Inflammatory macrophage treated with lipopolysaccharide for 1 hour (primary cell): ENCODE data around the gene SPATA33.
"Not testable (repeated sequence)": the region's sequence is repeated elsewhere in the genome, so short reads cannot be mapped to it uniquely, and the experiment has no call there.

Experiments
- DNase-seq, 2 donors: peaks; one replicate each; pipeline ENCODE4 v3.0.0-alpha.2; 2020 to 2022

Gene SPATA33

DNA sequence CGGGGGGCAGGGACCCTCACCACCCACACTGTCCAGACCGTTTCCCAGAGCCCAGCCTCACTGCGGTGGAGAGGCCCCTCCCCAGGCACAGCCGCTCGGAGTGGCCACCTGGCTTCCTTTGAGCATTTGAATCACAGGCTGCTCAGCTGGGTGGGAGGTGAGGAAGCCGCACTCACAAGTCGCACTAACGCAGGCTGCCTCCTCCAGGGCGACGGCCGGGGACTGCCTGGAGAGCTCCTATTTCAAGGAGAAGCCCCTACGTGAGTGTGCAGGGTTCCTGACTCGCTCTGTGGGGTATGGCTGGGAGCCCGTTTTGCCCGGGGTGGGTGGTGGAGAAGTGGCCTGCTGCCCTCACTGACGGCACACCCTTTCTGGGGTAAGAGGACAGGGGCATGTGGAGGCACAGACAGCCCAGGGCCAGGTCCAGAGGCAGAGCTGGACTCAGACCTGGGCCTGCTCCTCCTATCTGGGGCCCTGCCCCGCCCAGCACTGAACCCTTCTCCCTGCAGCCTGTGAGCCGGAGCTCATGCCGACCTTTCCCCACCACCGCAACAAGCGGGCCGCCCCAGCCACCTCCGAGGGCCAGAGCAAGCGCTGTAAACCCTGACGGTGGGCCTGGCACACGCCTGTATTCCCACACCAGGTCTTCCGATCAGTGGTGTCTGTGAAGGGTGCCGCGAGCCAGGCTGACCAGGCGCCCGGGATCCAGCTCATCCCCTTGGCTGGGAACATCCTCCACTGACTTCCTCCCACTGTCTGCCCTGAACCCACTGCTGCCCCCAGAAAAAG lies 37.6 kb downstream of the SPATA33 start:
- DNase-seq: no peak

DNA sequence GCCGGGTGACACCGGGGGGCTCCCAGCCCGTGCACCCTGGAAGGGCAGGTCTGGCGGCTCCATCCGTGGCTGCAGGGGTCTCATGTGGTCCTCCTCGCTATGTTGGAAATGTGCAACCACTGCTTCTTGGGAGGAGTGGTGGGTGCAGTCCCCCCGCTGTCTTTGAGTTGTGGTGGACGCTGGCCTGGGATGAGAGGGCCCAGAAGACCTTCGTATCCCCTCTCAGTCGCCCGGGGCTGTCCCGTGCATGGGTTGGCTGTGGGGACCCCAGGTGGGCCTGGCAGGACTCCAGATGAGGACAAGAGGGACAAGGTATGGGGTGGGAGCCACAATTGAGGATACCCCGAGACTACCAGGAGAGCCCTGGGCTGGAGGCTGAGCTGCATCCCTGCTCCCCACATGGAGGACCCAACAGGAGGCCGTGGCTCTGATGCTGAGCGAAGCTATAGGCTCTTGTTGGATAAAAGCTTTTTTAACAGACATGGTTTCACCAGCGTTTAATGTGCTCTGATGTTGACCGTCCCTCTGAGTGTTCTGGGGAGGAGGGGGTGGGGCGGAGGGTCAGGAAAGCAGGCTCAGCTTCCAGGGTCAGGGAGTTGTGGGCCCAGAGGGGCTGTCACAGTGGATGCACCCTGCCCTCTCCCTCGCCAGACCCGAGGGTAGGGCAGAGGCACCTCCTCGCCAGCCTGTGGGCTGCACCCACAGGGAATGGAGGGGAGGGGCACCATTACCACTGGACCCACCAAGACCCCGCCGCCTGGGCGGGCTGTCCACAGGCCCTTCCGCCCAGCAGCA lies 38.4 kb downstream of the SPATA33 start:
- no peak for DNase-seq

DNA sequence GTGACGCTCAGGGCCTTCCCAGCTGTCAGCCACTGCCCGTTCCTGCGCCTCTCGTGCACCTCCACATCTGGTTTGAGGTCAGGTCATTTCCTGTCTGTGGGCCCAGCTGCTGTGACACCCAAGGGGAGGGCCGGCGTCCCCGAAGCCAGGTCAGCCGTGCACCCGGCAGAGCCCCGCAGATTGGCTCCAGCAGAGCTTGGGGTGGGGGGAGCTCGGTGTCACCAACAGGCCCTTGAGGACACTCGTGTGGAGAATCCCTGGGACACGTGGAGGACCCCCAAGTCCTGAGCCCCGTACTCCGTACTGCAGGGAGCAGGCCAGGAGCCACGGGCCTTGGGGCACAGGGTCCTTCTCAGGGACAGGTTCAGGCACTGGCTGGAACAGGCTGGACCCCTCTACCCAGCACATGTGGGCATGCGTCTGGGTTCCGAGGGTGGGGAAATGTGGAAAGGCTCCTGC lies 39.1 kb downstream of the SPATA33 start:
- no peak for DNase-seq

DNA sequence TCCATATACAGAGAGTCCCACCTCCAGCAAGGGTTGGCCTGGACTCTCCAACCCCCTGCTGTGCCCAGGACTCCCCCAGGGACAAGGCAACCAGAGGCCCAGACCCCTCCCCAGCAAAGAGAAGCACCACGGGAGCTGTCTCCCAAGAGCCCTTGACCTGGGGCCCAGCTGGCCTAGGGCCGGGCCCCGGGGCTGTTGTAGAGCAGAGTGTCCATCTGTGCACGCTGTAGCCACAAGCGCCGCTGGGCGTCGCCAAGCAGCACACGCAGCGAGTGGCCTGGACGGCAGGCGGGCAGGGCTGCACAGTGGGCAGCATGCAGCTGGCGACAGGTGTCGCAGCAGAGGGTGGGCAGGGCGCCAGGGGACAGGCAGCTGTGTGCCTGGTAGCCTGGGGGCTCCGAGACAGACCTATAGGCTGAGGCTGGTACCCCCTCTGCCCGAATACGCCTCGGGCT lies 39.6 kb downstream of the SPATA33 start:
- no peak for DNase-seq

DNA sequence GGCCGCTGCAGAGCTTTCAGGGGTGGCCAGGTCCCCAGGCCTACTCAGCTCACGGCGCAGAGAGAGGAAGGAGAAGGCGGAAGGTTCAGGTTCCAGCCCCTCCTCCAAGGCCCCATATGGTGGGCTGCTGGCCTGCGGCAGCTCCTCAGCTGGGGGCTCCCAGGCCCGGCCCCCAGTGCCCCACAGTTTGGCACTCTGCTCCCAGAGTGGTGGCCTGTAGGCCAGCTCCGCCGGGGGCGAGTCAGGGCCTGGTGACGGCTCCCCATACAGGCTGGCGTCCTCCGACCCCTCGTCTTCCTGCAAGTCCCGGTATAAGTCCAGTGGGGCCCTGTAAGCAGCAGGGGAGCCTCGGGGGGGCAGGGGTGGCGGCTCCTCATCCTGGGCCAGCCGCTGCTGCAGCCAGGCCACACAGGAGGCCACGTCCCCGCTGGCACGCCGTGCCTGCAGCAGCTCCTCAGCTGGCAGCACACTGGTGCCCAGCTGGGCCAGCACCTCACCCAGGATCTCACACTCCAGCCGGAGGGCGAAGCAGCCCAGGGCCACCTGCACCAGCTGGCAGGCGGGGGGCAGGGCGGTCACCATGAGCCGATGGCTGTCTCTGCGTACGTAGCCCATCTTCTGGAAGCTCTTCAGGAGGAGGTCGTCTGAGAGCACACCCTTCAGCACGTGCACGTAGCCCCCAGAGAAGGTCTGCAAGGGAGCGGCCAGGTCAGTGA lies 40.1 kb downstream of the SPATA33 start:
- DNase-seq: no peak

DNA sequence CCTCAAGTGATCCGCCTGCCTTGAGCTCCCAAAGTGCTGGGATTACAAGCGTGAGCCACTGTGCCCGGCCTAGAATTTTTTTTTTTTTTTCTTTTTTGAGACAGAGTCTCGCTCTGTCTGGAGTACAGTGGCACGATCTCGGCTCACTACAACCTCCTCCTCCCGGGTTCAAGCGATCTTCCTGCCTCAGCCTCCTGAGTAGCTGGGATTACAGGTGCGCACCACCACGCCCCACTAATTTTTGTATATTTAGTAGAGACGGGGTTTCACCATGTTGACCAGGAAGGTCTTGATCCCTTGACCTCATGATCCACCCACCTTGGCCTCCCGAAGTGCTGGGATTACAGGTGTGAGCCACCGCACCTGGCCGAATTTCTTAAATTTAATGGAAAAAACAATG lies 41.1 kb downstream of the SPATA33 start:
- DNase-seq: not testable (repeated sequence)

DNA sequence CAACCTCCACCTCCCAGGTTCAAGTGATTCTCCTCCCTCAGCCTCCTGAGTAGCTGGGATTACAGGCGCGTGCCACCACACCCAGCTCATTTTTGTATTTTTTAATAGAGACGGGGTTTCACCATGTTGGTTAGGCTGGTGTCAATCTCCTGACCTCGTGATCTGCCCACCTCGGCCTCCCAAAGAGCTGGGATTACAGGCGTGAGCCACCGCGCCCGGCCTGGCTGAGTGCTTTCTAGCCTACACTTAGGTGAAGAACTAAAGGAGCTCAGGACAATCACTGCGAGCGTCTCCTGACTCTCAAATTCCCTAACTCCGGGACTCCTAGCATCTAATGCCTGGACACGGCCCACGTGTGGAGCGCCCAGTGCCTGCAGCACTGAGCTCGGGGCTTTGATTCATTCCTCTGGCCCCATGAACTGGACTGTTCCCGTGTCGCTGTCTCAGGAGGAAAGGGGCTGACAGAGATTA lies 42.0 kb downstream of the SPATA33 start:
- DNase-seq: not testable (repeated sequence)

DNA sequence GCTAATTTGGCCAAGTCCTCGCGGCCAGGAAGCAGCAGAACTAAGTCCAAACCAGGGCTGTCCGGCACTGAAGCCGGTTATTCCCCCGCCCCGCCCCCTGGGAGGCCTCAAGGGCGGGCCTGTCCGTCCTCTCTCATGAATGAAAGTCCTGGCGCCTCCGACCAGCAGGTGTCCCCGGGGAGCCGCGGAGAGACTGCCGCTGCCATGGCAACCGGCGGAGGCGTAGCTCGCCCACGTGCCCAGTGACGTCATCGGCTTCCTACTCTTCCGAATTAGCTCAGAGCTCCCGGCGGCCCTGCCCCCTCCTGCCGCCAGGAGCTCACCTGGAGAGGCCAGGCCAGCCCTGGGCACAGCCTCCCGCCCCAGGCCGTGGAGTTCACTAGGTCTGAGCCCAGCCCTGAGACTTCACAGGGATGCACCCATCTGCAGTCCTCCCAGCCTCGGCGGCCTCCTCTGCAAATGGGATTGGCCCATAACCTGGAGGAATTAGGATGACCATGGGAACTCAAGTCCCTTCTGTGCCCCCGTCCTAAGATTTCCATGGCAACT lies 42.5 kb downstream of the SPATA33 start:
- DNase-seq: peak; percentile 97 to 100

DNA sequence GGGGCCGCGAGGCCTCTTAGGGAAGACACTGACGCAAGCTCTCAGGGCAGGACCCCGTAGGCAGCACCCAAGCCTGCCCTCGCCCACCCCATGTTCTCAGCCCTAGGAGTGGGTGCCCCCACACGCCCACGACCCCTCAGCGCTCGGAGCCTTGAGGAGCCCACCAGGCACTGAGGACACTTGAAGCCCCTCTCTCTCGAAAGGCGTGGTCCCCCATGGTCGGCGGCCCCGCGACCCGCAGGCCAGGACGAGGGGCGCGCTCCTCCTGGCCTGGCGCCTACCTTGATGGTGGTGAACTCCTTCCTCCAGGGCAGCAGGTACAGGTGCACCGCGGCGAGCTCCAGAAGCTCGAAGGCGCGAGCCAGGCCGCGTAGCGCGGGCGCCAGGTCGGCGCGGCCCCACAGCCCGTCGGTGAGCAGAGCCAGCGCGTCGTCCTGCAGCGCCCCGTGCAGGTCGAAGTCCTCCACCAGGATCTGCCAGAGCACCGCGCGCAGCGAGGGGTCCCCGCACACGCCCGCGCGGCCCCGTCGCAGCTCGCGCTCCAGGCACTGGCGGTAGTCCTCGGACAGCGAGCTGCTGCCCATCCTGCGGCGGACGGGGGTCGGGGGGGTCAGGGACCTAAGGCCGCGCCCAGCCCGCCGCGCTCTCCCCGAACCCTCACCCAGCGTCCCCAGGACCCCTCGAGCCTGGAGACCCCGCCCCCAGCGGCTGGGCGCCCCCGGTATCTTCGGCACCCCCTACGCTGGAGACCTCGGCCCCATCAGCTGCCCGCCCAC lies 43.2 kb downstream of the SPATA33 start:
- no peak for DNase-seq

DNA sequence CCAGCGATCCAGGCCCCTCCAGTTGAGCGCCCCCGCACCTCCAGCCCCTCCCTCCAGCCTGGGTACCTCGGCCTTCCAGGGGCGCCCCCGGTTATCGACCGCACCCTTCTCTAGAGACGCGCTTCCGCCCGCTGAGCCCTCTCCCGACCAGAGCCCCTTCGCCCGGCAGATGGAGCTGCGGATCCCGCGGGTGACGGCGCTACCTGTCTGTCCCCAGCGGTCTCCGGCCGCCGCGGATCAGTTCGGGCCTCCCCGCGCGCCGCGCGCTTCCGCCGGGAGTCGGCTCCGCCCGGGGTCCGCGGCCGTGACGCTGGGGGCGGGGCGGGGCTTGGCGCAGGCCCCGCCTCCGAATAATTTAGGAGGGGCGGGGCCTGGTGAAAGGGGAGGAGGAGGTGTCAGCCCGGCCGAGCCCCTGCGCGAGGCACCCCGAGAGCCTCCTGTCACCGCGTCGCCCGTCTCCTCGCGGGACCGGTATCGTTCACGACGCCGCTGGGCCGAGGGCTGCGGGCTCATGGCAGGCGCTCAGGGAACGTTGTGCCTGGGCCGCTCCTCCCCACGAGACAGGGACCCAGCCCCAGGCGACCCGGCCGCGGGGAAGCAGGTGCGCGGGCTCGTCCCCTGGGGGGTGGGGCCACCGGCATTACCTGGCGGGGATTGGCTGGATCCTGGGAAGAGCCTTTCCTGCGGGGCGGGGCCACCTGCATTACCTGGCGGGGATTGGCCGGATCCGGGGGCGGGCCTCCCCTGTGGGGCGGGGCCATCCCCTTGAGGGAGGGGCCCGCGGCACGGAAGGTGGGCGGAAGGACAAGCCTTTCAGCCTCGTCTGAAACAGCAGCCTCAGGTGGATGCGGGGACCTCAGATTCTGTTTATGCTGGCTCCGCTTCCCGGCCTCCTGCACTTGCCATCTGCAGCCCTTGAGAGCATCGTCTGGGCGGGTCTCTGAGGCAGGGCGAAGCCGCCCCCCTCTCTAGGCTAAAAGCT lies 44.1 kb downstream of the SPATA33 start, which contains the start of gene SPATA2L:
SPATA2L (minus strand) TSS at position 281 of the 982 bp plus-strand sequence. CDS start 473 bp downstream, outside the sequence.
- DNase-seq: peak; percentile 89 to 94

DNA sequence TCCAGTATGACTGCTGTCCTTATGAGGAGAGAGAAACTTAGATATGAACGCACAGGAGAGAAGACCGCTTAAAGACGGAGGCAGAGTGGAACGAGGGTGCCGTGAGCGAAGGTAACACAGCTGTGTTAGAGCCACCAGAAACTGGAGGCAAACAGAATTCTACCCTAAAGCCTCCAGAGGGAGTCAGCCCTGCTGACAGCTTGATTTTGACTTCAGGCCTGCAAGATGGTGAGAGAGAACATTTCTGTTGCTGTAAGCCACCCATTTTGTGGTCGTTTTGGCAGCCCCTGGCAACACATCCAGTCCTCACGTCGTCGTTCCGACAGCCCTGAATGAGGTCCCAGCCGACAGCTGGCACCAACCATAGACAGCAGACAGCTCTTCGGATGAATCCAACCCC lies 46.6 kb downstream of the SPATA33 start:
- no peak for DNase-seq

DNA sequence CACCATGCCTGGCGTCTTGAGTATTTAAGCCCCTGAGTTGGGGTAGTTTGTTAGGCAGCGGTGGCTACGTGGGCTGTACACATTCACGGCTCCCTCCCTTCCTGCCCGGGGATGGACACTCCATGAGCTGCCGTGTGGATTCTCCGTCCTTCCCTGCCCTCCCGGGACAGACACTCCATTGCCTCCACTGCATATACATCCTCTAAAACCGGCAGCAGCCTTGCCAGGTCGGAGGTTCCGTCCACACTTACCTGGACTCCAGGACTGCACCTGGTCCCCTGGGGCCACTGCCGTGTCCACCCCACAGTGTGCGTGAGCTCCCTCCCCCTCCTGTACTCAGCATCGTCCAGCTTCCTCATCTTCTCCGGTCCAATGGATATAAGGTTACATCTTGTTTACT lies 47.4 kb downstream of the SPATA33 start:
- DNase-seq: no peak

DNA sequence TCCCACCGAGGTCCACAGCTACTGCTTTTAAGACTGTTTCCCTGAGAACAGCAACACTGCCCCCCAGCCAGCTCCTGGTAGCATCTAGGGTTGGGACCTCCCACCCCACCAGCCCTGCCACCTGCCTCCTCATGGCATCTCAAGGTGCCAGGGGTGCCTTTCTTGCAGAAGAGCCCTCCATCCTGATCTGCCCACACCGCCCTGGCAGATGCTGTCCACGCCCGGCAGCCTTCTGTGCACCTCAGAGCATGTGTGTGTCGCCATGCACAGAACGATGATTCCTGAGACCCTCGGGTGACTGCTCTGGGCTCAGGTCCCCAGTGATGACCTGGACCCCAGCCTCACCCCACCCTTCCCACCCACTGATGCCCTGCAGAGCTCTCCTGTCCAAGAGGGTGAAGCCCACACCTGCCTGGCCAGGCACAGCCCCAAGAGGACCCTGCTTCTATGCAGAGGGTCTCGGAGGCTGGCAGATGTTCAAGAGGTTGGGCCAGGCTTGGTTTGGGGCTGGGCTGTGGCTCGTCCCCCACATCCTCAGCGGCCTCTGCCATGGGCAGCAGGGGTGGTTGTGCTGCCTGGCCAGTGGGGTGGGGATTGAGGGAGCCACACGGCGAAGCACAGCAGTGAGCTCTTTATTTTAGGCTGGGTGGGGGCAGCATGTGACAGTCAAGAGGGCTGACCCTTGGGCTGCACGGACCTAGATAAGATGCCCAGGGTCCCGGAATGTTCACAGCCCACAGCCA lies 49.1 kb downstream of the SPATA33 start:
- DNase-seq: no peak

DNA sequence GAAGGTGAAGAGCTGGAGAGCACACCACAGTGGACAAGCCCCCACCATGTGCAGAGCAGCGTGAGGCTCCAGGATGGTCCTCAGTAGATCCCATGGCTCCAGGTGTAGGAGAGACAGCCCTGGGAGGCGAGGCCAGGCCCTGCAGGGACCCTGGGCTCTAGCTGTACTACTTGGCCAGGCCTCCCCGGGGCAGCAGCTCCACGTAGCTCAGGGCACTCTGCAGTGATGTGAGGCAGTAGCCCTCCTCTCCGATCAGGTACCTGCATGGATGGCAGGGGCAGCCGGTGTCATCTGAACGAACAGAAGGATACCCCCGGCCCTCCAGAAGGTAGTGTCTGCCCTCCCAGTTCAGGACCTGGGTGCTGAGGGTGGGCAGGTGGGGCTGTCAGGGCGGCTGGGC lies 50.1 kb downstream of the SPATA33 start:
- no peak for DNase-seq

DNA sequence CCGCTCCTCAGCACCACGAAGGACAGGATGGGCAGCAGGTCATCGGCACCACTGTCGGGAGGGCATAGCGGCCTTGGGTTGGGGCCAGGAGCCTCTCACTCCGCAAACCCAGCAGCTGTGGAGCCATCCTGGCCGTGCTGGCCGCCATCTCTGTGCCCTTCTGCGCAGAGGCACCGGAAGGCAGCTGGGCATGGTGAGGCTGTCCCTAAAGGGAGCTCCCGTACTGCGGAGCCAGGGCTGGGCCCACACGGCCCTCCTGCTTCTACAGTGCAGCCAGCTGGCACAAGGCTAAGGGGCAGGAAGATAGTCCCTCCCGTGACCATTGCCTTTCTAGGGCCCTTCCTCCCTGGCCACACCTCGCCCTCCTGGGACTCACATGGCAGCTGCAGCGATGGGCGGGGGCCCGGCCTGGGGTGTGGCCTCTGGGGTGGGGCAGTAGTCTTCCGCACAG lies 50.9 kb downstream of the SPATA33 start:
- no peak for DNase-seq

DNA sequence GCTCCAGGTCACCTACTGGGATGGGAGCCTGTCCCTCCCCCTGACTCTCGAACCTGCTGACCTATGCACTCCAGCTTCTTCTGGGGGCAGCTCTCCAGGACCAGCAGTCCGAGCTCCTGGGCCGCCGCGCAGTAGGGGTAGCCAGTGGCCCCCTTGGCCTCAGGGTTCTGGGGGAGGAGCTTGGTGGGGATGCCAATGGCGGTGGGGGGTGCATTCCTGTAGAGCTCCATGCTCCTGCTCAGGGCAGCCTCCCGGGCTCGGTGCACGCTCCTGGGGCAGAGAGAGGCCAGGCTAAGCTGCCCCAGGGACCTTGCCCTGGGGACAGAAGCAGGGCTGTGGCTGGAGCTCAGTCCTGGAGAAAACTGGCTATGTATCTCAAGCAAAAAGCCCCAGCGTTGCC lies 51.5 kb downstream of the SPATA33 start:
- no peak for DNase-seq

DNA sequence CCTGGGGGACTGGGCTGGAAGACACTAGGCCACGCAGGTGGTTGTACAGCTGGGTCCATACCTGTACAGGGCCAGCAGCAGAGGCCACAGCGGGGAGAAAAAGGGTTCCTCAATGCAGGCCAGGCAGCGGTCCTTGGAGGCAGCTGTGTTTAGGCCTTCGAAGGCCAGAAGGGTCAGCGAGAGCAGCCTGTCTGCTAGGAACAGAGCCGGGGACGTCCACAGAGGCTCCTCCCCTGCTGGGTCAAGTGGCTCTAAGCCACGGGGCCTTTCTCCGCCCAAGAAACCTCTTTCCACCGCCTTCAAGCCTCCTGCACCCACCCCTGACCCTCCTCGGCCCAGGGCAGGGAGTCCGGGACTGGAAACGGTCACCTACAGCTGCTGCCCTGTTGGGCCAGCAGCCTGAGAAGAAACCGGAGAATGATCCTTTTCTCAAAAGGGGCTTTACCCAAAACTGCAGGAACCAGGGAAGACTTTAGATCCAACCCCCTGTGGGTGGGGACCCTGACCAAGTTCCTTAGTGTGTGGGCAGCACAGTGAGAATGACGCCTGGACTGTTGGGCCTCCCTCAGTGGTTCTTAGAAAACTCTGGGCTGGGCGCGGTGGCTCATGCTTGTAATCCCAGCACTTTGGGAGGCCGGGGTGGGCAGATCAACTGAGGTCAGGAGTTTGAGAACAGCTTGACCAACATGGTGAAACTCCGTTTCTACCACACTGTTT lies 52.2 kb downstream of the SPATA33 start:
- DNase-seq: peak; percentile 66 to 88

DNA sequence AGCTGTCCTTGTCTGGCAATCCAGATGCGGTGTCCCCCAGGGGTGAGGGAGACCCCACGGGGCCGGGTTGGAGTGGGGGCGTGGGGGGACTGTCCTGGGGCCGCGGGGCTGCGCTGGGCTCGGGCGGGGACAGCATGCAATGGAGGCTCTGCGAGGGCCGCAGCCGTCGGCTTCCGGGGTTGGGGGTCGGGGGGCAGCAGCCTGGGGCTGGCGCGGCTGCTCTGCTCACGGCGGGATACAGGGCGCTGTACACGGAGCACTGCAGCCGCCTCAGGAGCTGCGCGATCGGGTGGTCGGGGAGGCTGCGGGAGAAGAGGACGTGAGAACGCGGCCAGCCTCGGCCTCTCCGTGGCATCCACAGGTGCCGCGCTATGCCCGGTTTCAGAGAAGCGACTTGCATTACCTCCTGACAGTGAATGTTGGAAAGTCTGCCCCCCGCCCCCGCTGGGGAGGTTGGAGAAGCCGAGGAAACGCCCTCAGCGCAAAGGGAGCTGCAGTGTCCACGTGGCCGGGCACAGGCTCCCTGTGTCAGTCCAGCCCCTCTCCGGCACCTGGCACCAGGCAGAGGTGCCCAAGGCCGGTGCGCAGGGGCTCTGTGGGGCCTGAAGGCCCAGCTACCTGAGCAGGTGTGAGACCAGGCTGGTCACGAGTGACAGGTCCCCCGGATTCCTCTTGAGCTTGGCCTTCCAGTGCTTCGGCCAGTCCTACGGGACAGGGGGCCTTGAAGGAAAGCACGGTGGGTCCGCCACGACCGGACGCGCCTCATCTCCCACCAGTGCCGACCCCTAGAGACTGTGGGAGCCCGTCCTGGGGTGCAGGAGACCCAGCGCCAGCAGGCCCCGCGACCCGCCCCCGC lies 53.3 kb downstream of the SPATA33 start:
- no peak for DNase-seq
